Measurements from ENCODE around the gene RHOU.

GRCh38 chr1:228697207-228698016 is 37.9 kb upstream of the RHOU start:
- TF ChIP-seq CTCF (conservative IDR thresholded peaks at IDR 0.05 in 1 of 2, IDR thresholded peaks at IDR 0.05 in 1 of 2; ENCODE audit: low read depth in 1 of 2, low read length in 2 of 2) (no peak), EZH2 (IDR thresholded peaks at IDR 0.05; ENCODE audit: low read length, missing control alignments) (no peak)
